A673 (cell line): Measurements from ENCODE around the gene GABRA4. TPM values are rescaled to one million over a fixed set of nuclear protein-coding genes. Genes with fewer than 3 reads are reported as not detected.

Experiments
- BruUV-seq: library from RNA; stranded (reverse); fragments of 400-500 nt; replicated peaks from 2 replicates; lab custom pipeline; 2021; lab: Mats Ljungman, UMichigan
- CTCF ChIA-PET: fragments of 300-600 bp; sonication (Branson Sonifier 250); formaldehyde crosslinking; loops from one replicate; lab custom pipeline; 2022; ENCODE audit warnings: antibody characterized with exemption; lab: Charles Lee
- POLR2A ChIA-PET: fragments of 300-600 bp; sonication (Branson Sonifier 250); formaldehyde crosslinking; loops from one replicate; lab custom pipeline; 2022; ENCODE audit warnings: antibody characterized with exemption; ENCODE audit not compliant: low non-redundant PET; lab: Charles Lee
- DNase-seq: peaks from one replicate; pipeline ENCODE4 v3.0.0-alpha.2; 2015; ENCODE audit warnings: low spot score
- H3K27ac ChIP-seq: fragments of 200-600 bp; sonication (generic); 2 replicates; pipeline ENCODE4 v1.5.1; 2016; ENCODE audit warnings: mixed run types, low read depth, mild to moderate bottlenecking, mixed read lengths, antibody characterized with exemption, low read length; ENCODE audit not compliant: poor library complexity, severe bottlenecking
- H3K27me3 ChIP-seq: fragments of 200-600 bp; sonication (generic); replicated peaks from 2 replicates; pipeline ENCODE4 v1.6.1; 2017; ENCODE audit warnings: mixed run types, low read depth, mild to moderate bottlenecking, mixed read lengths, antibody characterized with exemption, low read length; ENCODE audit not compliant: insufficient read depth, poor library complexity
- H3K36me3 ChIP-seq: fragments of 200-600 bp; sonication (generic); 2 replicates; pipeline ENCODE4 v1.6.1; 2016; ENCODE audit warnings: mixed run types, mild to moderate bottlenecking, mixed read lengths, antibody characterized with exemption, low read length; ENCODE audit not compliant: insufficient read depth, poor library complexity, severe bottlenecking
- H3K4me1 ChIP-seq: fragments of 200-600 bp; sonication (generic); 2 replicates; pipeline ENCODE4 v1.6.1; 2017; ENCODE audit warnings: mixed run types, mild to moderate bottlenecking, mixed read lengths, antibody characterized with exemption, low read length; ENCODE audit not compliant: insufficient read depth, poor library complexity, severe bottlenecking
- H3K4me3 ChIP-seq: fragments of 200-600 bp; sonication (generic); 2 replicates; pipeline ENCODE4 v1.5.1; 2016; ENCODE audit warnings: low read depth, mixed run types, mild to moderate bottlenecking, mixed read lengths, low read length; ENCODE audit not compliant: poor library complexity, severe bottlenecking
- H3K9me3 ChIP-seq: fragments of 200-600 bp; sonication (generic); 2 replicates; pipeline ENCODE4 v1.6.1; 2016; ENCODE audit warnings: mixed run types, low read depth, mild to moderate bottlenecking, mixed read lengths, antibody characterized with exemption, low read length; ENCODE audit not compliant: poor library complexity, severe bottlenecking
- EZH2 ChIP-seq: fragments of 200-600 bp; sonication (generic); IDR thresholded peaks from 2 replicates; pipeline ENCODE4 v1.6.1; 2017; ENCODE audit warnings: borderline replicate concordance, low read depth, mild to moderate bottlenecking, mixed read lengths, antibody characterized with exemption, low read length; ENCODE audit not compliant: poor library complexity, severe bottlenecking
- intact Hi-C: fragments of 100-400 bp; cut with micrococcal nuclease; formaldehyde crosslinking; loops from one replicate; pipeline ENCODE4 v1.10.0; 2022; ENCODE audit not compliant: unreplicated experiment
- total RNA-seq: library from RNA; stranded (reverse); gene quantifications from 2 replicates; pipeline ENCODE4 v1.2.3, GENCODE V29; 2021
- TF ChIP-seq, protein P1 (sequence below): fragments of 300-800, 200-600 bp; sonication (generic); conservative IDR thresholded peaks from 2 replicates; pipeline ENCODE4 v1.5.1; 2017; ENCODE audit warnings: low read depth, mild to moderate bottlenecking, antibody characterized with exemption, low read length, moderate library complexity, mixed read lengths

GABRA4 gene
- total RNA-seq, 1 experiment from 2014 or later = 0.58 TPM

DNA sequence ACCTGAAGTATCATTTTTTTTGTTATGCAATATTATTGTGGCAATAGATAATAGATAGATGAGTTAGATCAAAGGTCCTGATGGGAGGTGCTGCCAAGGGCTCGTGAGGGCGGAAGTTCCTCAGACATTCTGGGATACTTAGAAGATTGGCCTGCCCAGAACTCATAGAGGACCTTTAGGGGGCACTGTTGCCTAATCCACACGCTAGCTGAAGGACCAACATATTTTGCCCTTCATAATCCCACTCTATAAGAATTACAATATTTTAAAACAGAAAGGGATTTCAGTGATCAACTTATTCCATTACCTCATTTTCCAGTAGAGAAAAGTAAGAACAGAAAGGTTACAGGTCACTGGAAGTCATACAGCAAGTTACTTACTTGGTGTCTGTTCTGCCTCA lies 61.4 kb downstream of the GABRA4 start:
- TF ChIP-seq, protein P1, sequence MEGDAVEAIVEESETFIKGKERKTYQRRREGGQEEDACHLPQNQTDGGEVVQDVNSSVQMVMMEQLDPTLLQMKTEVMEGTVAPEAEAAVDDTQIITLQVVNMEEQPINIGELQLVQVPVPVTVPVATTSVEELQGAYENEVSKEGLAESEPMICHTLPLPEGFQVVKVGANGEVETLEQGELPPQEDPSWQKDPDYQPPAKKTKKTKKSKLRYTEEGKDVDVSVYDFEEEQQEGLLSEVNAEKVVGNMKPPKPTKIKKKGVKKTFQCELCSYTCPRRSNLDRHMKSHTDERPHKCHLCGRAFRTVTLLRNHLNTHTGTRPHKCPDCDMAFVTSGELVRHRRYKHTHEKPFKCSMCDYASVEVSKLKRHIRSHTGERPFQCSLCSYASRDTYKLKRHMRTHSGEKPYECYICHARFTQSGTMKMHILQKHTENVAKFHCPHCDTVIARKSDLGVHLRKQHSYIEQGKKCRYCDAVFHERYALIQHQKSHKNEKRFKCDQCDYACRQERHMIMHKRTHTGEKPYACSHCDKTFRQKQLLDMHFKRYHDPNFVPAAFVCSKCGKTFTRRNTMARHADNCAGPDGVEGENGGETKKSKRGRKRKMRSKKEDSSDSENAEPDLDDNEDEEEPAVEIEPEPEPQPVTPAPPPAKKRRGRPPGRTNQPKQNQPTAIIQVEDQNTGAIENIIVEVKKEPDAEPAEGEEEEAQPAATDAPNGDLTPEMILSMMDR = peak; percentile 79
- TF ChIP-seq EZH2 = no peak
- peak; percentile 67 for DNase-seq
- peaks cover 28% of the 10 kb centered on the region for H3K27me3 ChIP-seq
- CTCF ChIA-PET = interaction anchor here (0.9 to 1.2 kb wide), 4 partner anchors 101 to 458 kb away, joined by 3 to 7 read pairs (median 6); no protein-coding TSS in a partner anchor
- H3K4me1 ChIP-seq = no peaks in the 10 kb centered on the region
- H3K27ac ChIP-seq = no peak overlapping the region
- intact Hi-C loops = loop anchor here (2.0 to 5.0 kb wide), 4 partner anchors 101 to 630 kb away; no protein-coding TSS in a partner anchor
- H3K9me3 ChIP-seq = no peaks in the 10 kb centered on the region
- no peak overlapping the region for H3K4me3 ChIP-seq
- POLR2A ChIA-PET = no interaction called here
- no peaks in the 10 kb centered on the region for H3K36me3 ChIP-seq
- no TSS peak for BruUV-seq

DNA sequence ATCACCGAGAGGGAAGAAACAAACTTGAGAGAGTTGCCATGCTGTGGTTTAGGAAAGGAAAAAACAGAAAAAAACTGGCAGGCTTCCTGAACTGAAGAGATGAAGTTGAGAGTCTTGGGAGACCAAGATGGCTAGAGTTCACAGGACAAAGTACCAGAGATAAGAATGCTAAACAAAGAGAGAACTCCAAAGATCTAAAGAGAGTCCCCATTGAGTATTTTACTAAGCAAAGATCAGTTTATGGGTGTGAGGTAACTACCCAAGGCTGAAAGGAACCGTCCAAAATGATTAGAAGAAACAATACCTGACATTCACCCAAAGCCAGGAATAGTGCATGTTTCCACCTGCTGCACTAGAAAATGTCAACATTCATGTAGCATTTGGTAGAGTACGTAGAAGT lies 62.5 kb downstream of the GABRA4 start:
- BruUV-seq = no TSS peak
- Histone ChIP-seq H3K9me3 (no peaks in the 10 kb centered on the region), H3K27ac (no peak overlapping the region), H3K36me3 (no peaks in the 10 kb centered on the region), H3K4me1 (no peaks in the 10 kb centered on the region), H3K4me3 (no peak overlapping the region), H3K27me3 (peaks cover 35% of the 10 kb centered on the region)
- no peak for DNase-seq
- no peak for TF ChIP-seq EZH2
- TF ChIP-seq, protein P1 = no peak
- POLR2A ChIA-PET = no interaction called here
- intact Hi-C loops = loop anchor here (5.0 kb wide), 2 partner anchors 191 to 631 kb away; no protein-coding TSS in a partner anchor
- CTCF ChIA-PET = no interaction called here

DNA sequence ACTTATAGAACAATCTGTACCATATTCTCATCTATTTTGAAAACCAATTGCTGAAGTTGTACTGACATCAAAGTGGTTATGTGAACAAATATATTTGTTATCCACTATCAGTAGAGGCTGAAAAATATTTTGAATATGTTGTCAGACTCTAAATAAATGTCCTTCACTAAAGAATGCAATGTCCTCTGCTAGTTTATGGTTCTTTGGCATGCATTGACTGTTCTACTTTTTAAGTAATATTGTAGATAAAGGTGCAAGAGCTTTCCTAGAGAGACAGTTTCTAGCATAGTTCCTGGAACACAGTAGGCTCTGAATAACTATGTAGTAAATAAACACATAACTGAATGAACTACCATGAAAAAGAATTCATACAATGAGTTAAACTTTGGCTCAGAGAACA lies 66.2 kb downstream of the GABRA4 start:
- intact Hi-C loops = no loop called here
- no peaks in the 10 kb centered on the region for H3K4me1 ChIP-seq
- no peak for TF ChIP-seq EZH2
- TF ChIP-seq, protein P1 = no peak
- no peak overlapping the region for H3K27ac ChIP-seq
- H3K27me3 ChIP-seq = peaks cover 35% of the 10 kb centered on the region
- H3K36me3 ChIP-seq = no peaks in the 10 kb centered on the region
- no TSS peak for BruUV-seq
- no peaks in the 10 kb centered on the region for H3K9me3 ChIP-seq
- ChIA-PET CTCF (no interaction called here), POLR2A (no interaction called here)
- H3K4me3 ChIP-seq = no peak overlapping the region
- no peak for DNase-seq
